Lower leg skin (tissue), 4 donors: ENCODE results near the gene TCP10L. TPM values are rescaled to one million over a fixed set of nuclear protein-coding genes. Genes with fewer than 3 reads are reported as not detected.

Experiments used
- total RNA-seq, 4 donors: library from RNA; depleted of rRNA; stranded (reverse); fragments of >200 nt; gene quantifications; one replicate each; pipeline ENCODE4 v1.1.0, GENCODE V29; 2016

TCP10L gene
- total RNA-seq, 4 donors from 2014 or later, result 0.25 TPM; not detected in 3

Other genes starting within 250 kb of the TCP10L start
- gene URB1, start 192.5 kb downstream of the TCP10L start, total RNA-seq, result 10 to 100 TPM; 23.3 to 37.4 (median 24.9) TPM
- 100 to 1,000 TPM in 1 of 4 donors, 10 to 100 TPM in 3; 57.4 to 108 (median 66.7) TPM for gene EVA1C, start 172.8 kb downstream of the TCP10L start, total RNA-seq
- gene CFAP298, start 26.9 kb upstream of the TCP10L start, total RNA-seq, result 10 to 100 TPM; 19.5 to 40.3 (median 30.7) TPM
- gene SYNJ1, start 142.5 kb upstream of the TCP10L start, total RNA-seq, result 10 to 100 TPM in 2 of 4 donors, 1 to 10 TPM in 2; 5.9 to 18.1 (median 10.8) TPM
- gene PAXBP1, start 186.2 kb upstream of the TCP10L start, total RNA-seq, result 10 to 100 TPM; 21.3 to 32.6 (median 27.6) TPM